ENCODE measurements around the gene SMIM45.

The SMIM45 gene

DNA sequence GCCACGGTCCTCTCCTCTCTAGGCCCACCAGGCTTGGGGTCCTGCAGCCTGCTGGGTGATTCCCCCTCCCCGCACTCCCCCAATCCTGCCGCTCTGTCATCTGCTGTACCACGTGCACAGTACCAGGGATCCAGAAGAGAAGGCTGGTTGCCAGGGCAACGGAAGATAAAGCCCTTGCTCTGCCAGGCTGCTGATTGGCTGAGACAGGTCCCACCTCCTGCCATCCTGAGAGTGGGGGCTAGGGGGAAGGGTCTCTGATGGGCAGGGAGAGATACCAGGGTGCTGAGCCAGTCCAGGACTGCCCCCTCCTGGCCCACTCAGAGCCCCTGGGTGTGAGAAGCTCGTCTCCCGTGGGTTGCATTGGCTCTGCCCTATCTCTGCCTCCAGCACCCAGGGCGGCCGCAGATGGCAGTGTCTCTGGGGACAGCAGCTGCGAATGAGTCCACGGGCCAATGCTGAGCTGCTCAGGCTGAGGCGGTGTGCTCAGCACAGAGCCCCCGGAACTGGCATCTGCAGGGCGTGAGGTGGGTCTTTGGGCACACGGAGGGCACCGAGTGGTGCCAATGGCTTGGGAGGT, at the start of gene SMIM45:
TSS of gene SMIM45 (plus strand) at position 253 of the 577 bp plus-strand sequence.
- DNase-seq: no peak
- TF ChIP-seq GATA1 (IDR thresholded peaks at IDR 0.05; ENCODE audit: low read depth, low read length): no peak
- TF ChIP-seq POLR2A (IDR thresholded peaks at IDR 0.05; ENCODE audit: low read length): no peak

DNA sequence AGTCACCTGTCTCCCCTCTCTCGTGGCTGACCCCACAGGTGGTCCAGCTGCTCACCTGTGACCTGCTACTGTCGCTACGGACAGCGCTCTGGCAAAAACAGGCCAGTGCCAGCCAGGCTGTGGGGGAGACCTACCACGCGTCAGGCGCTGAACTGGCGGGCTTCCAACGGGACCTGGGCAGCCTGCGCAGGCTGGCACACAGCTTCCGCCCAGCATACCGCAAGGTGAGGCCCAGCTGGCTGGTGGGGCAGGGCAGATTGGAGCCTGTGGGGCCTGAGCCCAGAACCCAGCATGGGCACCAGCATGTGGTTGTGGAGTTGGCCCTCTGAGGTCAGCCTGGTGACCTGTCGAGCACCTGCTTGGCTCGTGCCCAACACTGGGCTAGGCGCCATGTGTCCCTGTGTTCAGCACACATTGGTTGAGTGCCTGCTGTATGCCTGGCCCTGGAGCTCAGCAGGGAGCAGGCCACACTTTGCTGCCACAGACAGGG, 49.0 kb upstream of the SMIM45 start:
- no peak for TF ChIP-seq POLR2A (IDR thresholded peaks at IDR 0.05; ENCODE audit: low read length)
- TF ChIP-seq GATA1 (IDR thresholded peaks at IDR 0.05; ENCODE audit: low read depth, low read length): no peak
- DNase-seq: no peak

DNA sequence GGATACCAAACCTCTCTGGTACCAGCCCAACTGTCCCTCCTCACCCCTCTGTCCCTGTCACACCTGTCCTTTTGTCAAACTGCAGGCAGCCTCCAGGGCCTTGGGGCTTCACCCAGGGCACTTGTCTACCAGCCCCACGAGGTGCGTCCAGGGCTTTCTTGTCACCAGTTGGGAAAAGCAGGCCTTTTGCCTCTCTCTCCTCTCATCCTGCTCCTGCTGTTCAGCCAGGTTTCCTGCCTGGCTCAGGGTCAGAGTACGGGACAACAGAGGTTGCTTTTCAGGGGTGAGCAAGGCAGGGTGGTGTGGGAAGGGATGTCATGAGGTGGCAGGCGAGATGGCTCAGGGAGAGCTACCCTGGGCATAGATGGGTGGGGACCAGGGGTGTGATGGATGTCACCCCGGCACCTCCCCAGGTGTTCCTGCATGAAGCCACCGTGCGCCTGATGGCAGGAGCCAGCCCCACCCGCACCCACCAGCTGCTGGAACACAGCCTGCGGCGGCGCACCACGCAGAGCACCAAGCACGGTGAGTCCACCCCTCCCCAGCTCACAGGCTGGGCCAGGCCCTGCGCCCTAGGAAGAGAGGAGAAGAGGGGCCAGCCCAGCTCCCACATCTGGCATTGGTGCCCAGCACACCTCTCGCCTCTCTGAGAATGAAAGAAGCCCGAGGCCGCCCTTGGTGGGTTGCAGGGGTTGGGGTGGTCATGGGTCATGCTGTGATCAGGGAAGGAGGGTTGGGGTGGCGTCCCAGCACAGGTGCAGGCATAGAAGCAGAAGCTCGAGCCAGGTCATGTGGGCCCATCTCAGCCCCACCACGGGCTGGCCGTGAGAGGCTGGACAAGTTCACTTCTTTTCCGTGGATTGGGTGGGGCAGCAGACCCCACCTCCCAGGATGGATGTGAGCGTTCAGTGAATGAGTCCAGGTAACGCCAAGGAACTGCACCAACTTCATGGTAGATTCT, 47.2 kb upstream of the SMIM45 start:
- no peak for TF ChIP-seq POLR2A (IDR thresholded peaks at IDR 0.05; ENCODE audit: low read length)
- no peak for TF ChIP-seq GATA1 (IDR thresholded peaks at IDR 0.05; ENCODE audit: low read depth, low read length)
- no peak for DNase-seq

- TF ChIP-seq GATA1 (IDR thresholded peaks at IDR 0.05; ENCODE audit: low read depth, low read length) (no peak), POLR2A (IDR thresholded peaks at IDR 0.05; ENCODE audit: low read length) (no peak)
Measured at GRCh38 chr22:41905411-41906202, 46.3 kb upstream of the SMIM45 start.

GRCh38 chr22:41906822-41907221, 45.1 kb upstream of the SMIM45 start:
- no peak for DNase-seq
- no peak for TF ChIP-seq GATA1 (IDR thresholded peaks at IDR 0.05; ENCODE audit: low read depth, low read length)
- TF ChIP-seq POLR2A (IDR thresholded peaks at IDR 0.05; ENCODE audit: low read length): no peak

More at GRCh38 chr22:41905411-41906202, 46.3 kb upstream of the SMIM45 start:
- DNase-seq: no peak

DNA sequence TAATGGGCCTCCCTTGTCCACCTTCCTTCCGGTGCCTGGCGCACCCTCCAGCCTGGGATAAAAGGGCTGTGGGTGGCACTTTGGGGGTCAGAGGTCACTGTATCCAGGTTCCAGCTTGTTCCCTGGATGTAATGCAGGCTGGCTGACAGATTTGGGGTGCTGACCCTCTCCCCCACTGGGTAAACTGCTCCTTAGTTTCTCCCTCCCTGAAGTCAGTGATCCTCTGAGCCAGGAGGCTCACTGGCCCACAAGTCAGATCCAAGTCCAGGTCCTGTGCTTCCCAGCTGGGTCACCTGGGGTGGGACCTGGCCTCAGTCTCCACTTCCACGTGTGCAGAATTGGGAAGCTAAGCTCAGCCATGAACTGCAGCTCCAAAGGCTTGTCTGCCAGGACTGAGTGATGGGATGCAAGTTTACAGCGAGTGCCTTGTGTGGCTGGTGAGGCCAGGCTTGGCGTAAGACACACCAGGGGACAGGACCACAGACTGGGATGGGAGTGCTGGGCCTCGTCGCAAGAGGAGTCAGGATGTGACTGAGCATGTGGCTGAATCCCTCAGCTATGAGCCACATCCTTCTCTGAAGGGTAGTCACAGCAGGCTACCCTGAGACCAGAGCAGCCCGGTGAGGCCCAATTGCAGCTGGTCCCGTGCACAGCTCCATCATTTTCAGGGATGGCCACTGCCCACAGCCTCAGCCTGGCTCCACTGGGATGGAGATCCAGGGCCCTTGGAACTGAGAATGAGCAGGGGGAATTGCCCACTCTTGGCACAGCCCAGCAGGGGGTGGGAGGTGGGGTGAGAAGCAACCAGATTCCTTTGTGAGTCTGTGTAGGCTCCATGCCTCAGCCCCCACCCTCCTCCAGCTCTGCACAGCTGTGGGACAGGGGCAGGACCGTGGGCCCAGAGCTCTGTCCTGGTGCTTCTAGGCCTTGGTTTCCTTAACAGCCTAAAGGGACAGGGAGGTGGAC, 44.2 kb upstream of the SMIM45 start:
- TF ChIP-seq POLR2A (IDR thresholded peaks at IDR 0.05; ENCODE audit: low read length): no peak
- no peak for TF ChIP-seq GATA1 (IDR thresholded peaks at IDR 0.05; ENCODE audit: low read depth, low read length)
- DNase-seq: no peak

- DNase-seq: no peak
- TF ChIP-seq GATA1 (IDR thresholded peaks at IDR 0.05; ENCODE audit: low read depth, low read length) (no peak), POLR2A (IDR thresholded peaks at IDR 0.05; ENCODE audit: low read length) (no peak)
Measured at GRCh38 chr22:41908411-41909309, 43.3 kb upstream of the SMIM45 start.

DNA sequence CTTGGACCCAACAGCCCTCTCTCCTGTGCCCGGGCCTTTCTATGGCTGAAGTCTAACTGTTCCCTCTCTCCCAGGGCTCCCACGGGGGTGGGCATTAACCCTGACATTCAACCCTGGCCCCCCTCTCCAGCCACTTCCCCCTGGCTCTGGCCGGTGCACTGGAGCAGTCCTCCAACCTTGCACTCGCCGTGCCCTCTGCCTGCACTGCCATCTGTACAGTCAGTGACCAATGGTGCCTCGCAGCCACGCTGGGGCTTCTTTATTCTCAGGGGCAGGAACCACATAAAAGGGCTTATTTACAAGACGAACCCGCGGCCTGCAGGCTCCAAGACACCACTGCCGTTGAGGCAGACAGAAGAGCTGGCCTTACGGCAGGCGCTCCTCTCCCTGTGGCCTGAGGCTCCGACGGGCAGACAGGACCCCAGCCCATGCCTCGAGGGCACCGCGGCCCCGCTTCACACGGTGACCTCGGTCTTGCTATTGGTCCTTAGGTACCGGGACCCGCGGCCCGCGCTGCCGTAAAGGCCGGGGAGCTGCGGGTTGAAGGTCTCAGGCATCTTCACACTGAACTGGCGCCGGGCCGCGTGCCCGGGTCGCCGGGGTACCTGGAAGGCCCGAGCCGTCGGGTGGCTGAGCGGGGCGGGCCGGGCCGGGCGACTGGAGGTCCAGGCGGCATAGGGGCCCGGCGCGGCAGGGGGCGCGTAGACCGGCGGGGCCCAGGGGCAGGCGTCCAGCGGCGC, 42.5 kb upstream of the SMIM45 start:
- DNase-seq: no peak
- TF ChIP-seq GATA1 (IDR thresholded peaks at IDR 0.05; ENCODE audit: low read depth, low read length) (no peak), POLR2A (IDR thresholded peaks at IDR 0.05; ENCODE audit: low read length) (no peak)

GRCh38 chr22:41910050-41911000, 41.6 kb upstream of the SMIM45 start:
- peak; percentile 37 to 46 for DNase-seq
- no peak for TF ChIP-seq GATA1 (IDR thresholded peaks at IDR 0.05; ENCODE audit: low read depth, low read length)
- no peak for TF ChIP-seq POLR2A (IDR thresholded peaks at IDR 0.05; ENCODE audit: low read length)

- DNase-seq: no peak
- no peak for TF ChIP-seq GATA1 (IDR thresholded peaks at IDR 0.05; ENCODE audit: low read depth, low read length)
- no peak for TF ChIP-seq POLR2A (IDR thresholded peaks at IDR 0.05; ENCODE audit: low read length)
Measured at GRCh38 chr22:41911001-41911611, 40.8 kb upstream of the SMIM45 start.

All from erythroblast (primary cell).